Thyroid gland (tissue), 4 donors: Measurements from ENCODE around the gene OR6B2. TPM values are rescaled to one million over a fixed set of nuclear protein-coding genes. Genes with fewer than 3 reads are reported as not detected.

Experiments
- DNase-seq, 2 donors: peaks; one replicate each; pipeline ENCODE4 v3.0.0-alpha.2; 2019
- H3K27ac ChIP-seq, 3 donors: fragments of 200-600 bp; sonication (generic); 1 replicate in 2 of 3; 2 replicates in 1 of 3; pipeline ENCODE4 v1.5.1; 2016 to 2019; ENCODE audit warnings: mild to moderate bottlenecking in 1 of 3, moderate library complexity in 1 of 3
- H3K27me3 ChIP-seq: fragments of 200-600 bp; sonication (generic); one replicate; pipeline ENCODE4 v1.5.1; 2019
- H3K36me3 ChIP-seq, 2 donors: fragments of 200-600 bp; sonication (generic); one replicate each; pipeline ENCODE4 v1.5.1; 2016 to 2019
- H3K4me1 ChIP-seq, 2 donors: fragments of 200-600 bp; sonication (generic); one replicate each; pipeline ENCODE4 v1.5.1; 2017 to 2019
- H3K4me3 ChIP-seq, 3 donors: fragments of 200-600 bp; sonication (generic); replicated peaks in 1 of 3; 1 replicate in 2 of 3; 2 replicates in 1 of 3; pipeline ENCODE4 v1.5.1; 2016; ENCODE audit warnings: mild to moderate bottlenecking in 1 of 3
- H3K9me3 ChIP-seq: fragments of 200-600 bp; sonication (generic); one replicate; pipeline ENCODE4 v1.5.1; 2017
- CTCF ChIP-seq, 6 experiments: fragments of 200-600 bp in 3 of 6; fragments of 450-650 bp in 3 of 6; sonication (generic) in 3 of 6; IDR thresholded peaks; one replicate each; pipeline ENCODE4 v1.5.1; 2016 to 2019; ENCODE audit warnings: antibody characterized with exemption in 6 of 6, mild to moderate bottlenecking in 2 of 6, inconsistent platforms in 1 of 6, moderate library complexity in 1 of 6
- POLR2A ChIP-seq, 2 donors: fragments of 450-650 bp; IDR thresholded peaks; one replicate each; pipeline ENCODE4 v1.6.1; 2017; ENCODE audit warnings: antibody characterized with exemption in 2 of 2, mild to moderate bottlenecking in 2 of 2, moderate library complexity in 1 of 2
- WGBS, 2 donors: methylation state at CpG; one replicate each; pipeline ENCODE4 v1.1.5; 2017; 5-methylcytosine and 5-hydroxymethylcytosine counted together
- intact Hi-C: fragments of 100-400 bp; cut with DNase I; formaldehyde crosslinking; loops from one replicate; pipeline ENCODE4 v1.15.1; 2023
- total RNA-seq, 4 donors: library from RNA; depleted of rRNA; stranded (reverse); fragments of >200 nt; gene quantifications; one replicate each; pipeline ENCODE4 v1.2.3, GENCODE V29; 2016

Gene OR6B2
- total RNA-seq, 4 donors from 2014 or later, result not detected

GRCh38 chr2:240042740-240043139 is 12.5 kb upstream of the OR6B2 start:
- H3K27ac ChIP-seq, result no peak overlapping the region
- no peak for DNase-seq
- no peaks in the 10 kb centered on the region for H3K9me3 ChIP-seq
- no peak overlapping the region for H3K4me3 ChIP-seq
- no peaks in the 10 kb centered on the region for H3K4me1 ChIP-seq
- H3K36me3 ChIP-seq, result no peaks in the 10 kb centered on the region
- intact Hi-C loops, result no loop called here
- 81 to 82% methylated on average over 11 of the region's 11 CpGs for WGBS, 2 donors
- H3K27me3 ChIP-seq, result no peaks in the 10 kb centered on the region
- TF ChIP-seq POLR2A (IDR thresholded peaks at IDR 0.05) (no peak), CTCF (IDR thresholded peaks at IDR 0.05) (no peak)

- Histone ChIP-seq H3K36me3 (no peaks in the 10 kb centered on the region), H3K4me1 (no peaks in the 10 kb centered on the region), H3K27me3 (no peaks in the 10 kb centered on the region), H3K27ac (no peak overlapping the region), H3K4me3 (no peak overlapping the region), H3K9me3 (no peaks in the 10 kb centered on the region)
- intact Hi-C loops, result no loop called here
- no peak for DNase-seq
- TF ChIP-seq CTCF (IDR thresholded peaks at IDR 0.05) (no peak), POLR2A (IDR thresholded peaks at IDR 0.05) (no peak)
- 65 to 82% methylated on average over 6 of the region's 6 CpGs for WGBS, 2 donors
Observed at GRCh38 chr2:240041363-240041762, 11.1 kb upstream of the OR6B2 start.

- intact Hi-C loops, result no loop called here
- no peak overlapping the region for H3K27ac ChIP-seq
- no peaks in the 10 kb centered on the region for H3K36me3 ChIP-seq
- no peak overlapping the region for H3K4me3 ChIP-seq
- no peaks in the 10 kb centered on the region for H3K4me1 ChIP-seq
- H3K27me3 ChIP-seq, result no peaks in the 10 kb centered on the region
- H3K9me3 ChIP-seq, result no peaks in the 10 kb centered on the region
- no peak for DNase-seq
- TF ChIP-seq POLR2A (IDR thresholded peaks at IDR 0.05) (no peak), CTCF (IDR thresholded peaks at IDR 0.05) (no peak)
Observed at GRCh38 chr2:240037358-240037757, 7.1 kb upstream of the OR6B2 start.

- Histone ChIP-seq H3K27ac (no peak overlapping the region), H3K4me1 (no peaks in the 10 kb centered on the region), H3K9me3 (no peaks in the 10 kb centered on the region), H3K27me3 (no peaks in the 10 kb centered on the region), H3K36me3 (no peaks in the 10 kb centered on the region), H3K4me3 (no peak overlapping the region)
- TF ChIP-seq POLR2A (IDR thresholded peaks at IDR 0.05) (no peak), CTCF (IDR thresholded peaks at IDR 0.05) (no peak)
- intact Hi-C loops, result no loop called here
- DNase-seq, result no peak
- whole genome bisulfite sequencing, 2 donors, result 53 to 59% methylated on average over 5 of the region's 5 CpGs
Observed at GRCh38 chr2:240033330-240033678, 3.1 kb upstream of the OR6B2 start.

GRCh38 chr2:240032406-240033329 is 2.4 kb upstream of the OR6B2 start:
- WGBS, 2 donors, result 73 to 78% methylated on average over 11 to 14 of the region's 14 CpGs
- intact Hi-C loops, result no loop called here
- no peaks in the 10 kb centered on the region for H3K36me3 ChIP-seq
- no peak for DNase-seq
- H3K27me3 ChIP-seq, result no peaks in the 10 kb centered on the region
- H3K4me1 ChIP-seq, result no peaks in the 10 kb centered on the region
- TF ChIP-seq POLR2A (IDR thresholded peaks at IDR 0.05), result no peak
- no peak for TF ChIP-seq CTCF (IDR thresholded peaks at IDR 0.05)
- no peak overlapping the region for H3K4me3 ChIP-seq
- no peaks in the 10 kb centered on the region for H3K9me3 ChIP-seq
- no peak overlapping the region for H3K27ac ChIP-seq
